Calu3 (cell line): ENCODE results near the gene ATG7. TPM values are rescaled to one million over a fixed set of nuclear protein-coding genes. Genes with fewer than 3 reads are reported as not detected.
"Not testable (repeated sequence)": the region's sequence is repeated elsewhere in the genome, so short reads cannot be mapped to it uniquely, and the experiment has no call there.

Source experiments
- BruUV-seq: library from RNA; stranded (reverse); fragments of 400-500 nt; replicated peaks from 2 replicates; lab custom pipeline; 2021; lab: Mats Ljungman, UMichigan
- CTCF ChIA-PET: fragments of 300-600 bp; sonication (Branson Sonifier 250); formaldehyde crosslinking; loops from one replicate; lab custom pipeline; 2022; ENCODE audit warnings: antibody characterized with exemption; lab: Charles Lee
- DNase-seq: peaks from one replicate; pipeline ENCODE4 v3.0.0; 2022
- H3K27ac Mint-ChIP-seq: one replicate; pipeline ENCODE4 v1.8.0; 2022; ENCODE audit warnings: mixed read lengths; ENCODE audit not compliant: unreplicated experiment
- H3K27me3 Mint-ChIP-seq: one replicate; pipeline ENCODE4 v1.8.0; 2022; ENCODE audit warnings: mixed read lengths; ENCODE audit not compliant: unreplicated experiment
- H3K36me3 Mint-ChIP-seq: one replicate; pipeline ENCODE4 v1.8.0; 2022; ENCODE audit warnings: mild to moderate bottlenecking, moderate library complexity, mixed read lengths; ENCODE audit not compliant: insufficient read depth, unreplicated experiment
- H3K4me1 Mint-ChIP-seq: one replicate; pipeline ENCODE4 v1.8.0; 2022; ENCODE audit warnings: mild to moderate bottlenecking, low read depth, mixed read lengths; ENCODE audit not compliant: unreplicated experiment
- H3K4me3 Mint-ChIP-seq: one replicate; pipeline ENCODE4 v1.8.0; 2022; ENCODE audit warnings: mild to moderate bottlenecking, low read depth, moderate library complexity, mixed read lengths; ENCODE audit not compliant: unreplicated experiment
- H3K9me3 Mint-ChIP-seq: one replicate; pipeline ENCODE4 v1.8.0; 2022; ENCODE audit warnings: low read depth, mixed read lengths; ENCODE audit not compliant: unreplicated experiment
- intact Hi-C: fragments of 100-400 bp; cut with micrococcal nuclease; formaldehyde crosslinking; loops from one replicate; pipeline ENCODE4 v1.10.0; 2022; ENCODE audit not compliant: unreplicated experiment
- total RNA-seq: library from RNA; stranded (reverse); gene quantifications from 2 replicates; pipeline ENCODE4 v1.2.3, GENCODE V29; 2022
- TF ChIP-seq, protein P1 (sequence below): fragments of 200-600 bp; IDR thresholded peaks from one replicate; pipeline ENCODE4 v1.8.0; 2022; ENCODE audit warnings: antibody characterized with exemption; ENCODE audit not compliant: unreplicated experiment

The ATG7 gene
- total RNA-seq, 1 experiment from 2014 or later: 37.3 TPM

DNA sequence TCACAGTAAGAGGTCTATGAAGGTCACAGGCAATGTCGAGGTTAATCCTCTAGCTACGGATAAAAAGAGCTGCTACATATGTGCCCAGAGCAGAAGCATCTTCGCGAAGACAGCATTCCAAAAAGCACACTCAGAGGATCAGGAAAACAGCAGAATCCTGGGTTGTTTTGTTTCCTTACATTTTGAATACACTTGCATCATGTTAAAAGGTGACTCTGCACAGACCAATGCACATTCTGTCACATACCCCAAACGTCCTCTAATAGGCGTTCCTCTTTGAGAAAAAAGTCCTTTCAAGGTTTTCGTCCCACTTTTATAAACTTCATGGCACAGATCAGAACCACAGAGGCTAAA, 318.8 kb downstream of the ATG7 start:
- TF ChIP-seq, protein P1, sequence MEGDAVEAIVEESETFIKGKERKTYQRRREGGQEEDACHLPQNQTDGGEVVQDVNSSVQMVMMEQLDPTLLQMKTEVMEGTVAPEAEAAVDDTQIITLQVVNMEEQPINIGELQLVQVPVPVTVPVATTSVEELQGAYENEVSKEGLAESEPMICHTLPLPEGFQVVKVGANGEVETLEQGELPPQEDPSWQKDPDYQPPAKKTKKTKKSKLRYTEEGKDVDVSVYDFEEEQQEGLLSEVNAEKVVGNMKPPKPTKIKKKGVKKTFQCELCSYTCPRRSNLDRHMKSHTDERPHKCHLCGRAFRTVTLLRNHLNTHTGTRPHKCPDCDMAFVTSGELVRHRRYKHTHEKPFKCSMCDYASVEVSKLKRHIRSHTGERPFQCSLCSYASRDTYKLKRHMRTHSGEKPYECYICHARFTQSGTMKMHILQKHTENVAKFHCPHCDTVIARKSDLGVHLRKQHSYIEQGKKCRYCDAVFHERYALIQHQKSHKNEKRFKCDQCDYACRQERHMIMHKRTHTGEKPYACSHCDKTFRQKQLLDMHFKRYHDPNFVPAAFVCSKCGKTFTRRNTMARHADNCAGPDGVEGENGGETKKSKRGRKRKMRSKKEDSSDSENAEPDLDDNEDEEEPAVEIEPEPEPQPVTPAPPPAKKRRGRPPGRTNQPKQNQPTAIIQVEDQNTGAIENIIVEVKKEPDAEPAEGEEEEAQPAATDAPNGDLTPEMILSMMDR: no peak
- Mint-ChIP-seq H3K4me1 (peaks cover 61% of the 10 kb centered on the region), H3K27me3 (no peaks in the 10 kb centered on the region), H3K27ac (peak overlapping the region; percentile 50), H3K9me3 (no peaks in the 10 kb centered on the region), H3K4me3 (peak overlapping the region; percentile 52), H3K36me3 (no peaks in the 10 kb centered on the region)
- intact Hi-C loops: loop anchor here (1.0 kb wide), 1 partner anchor 9 kb away; no protein-coding TSS in a partner anchor
- CTCF ChIA-PET: interaction anchor here (1.4 to 1.5 kb wide), 2 partner anchors 10 to 23 kb away, joined by 4 to 11 read pairs; no protein-coding TSS in a partner anchor
- BruUV-seq: TSS peak; percentile 60
- no peak for DNase-seq

GRCh38 chr3:11591391-11592282, 319.4 kb downstream of the ATG7 start:
- DNase-seq: peak; percentile 72
- TF ChIP-seq, protein P1: no peak
- intact Hi-C loops: loop anchor here (1.0 kb wide), 1 partner anchor 9 kb away; no protein-coding TSS in a partner anchor
- H3K9me3 Mint-ChIP-seq: no peaks in the 10 kb centered on the region
- no TSS peak for BruUV-seq
- no peaks in the 10 kb centered on the region for H3K36me3 Mint-ChIP-seq
- peak overlapping the region; percentile 50 for H3K27ac Mint-ChIP-seq
- CTCF ChIA-PET: interaction anchor here (0.6 to 1.5 kb wide), 3 partner anchors 11 to 1218 kb away, joined by 4 to 11 read pairs (median 4); no protein-coding TSS in a partner anchor
- H3K4me1 Mint-ChIP-seq: peaks cover 60% of the 10 kb centered on the region
- H3K4me3 Mint-ChIP-seq: peak overlapping the region; percentile 52
- H3K27me3 Mint-ChIP-seq: no peaks in the 10 kb centered on the region

DNA sequence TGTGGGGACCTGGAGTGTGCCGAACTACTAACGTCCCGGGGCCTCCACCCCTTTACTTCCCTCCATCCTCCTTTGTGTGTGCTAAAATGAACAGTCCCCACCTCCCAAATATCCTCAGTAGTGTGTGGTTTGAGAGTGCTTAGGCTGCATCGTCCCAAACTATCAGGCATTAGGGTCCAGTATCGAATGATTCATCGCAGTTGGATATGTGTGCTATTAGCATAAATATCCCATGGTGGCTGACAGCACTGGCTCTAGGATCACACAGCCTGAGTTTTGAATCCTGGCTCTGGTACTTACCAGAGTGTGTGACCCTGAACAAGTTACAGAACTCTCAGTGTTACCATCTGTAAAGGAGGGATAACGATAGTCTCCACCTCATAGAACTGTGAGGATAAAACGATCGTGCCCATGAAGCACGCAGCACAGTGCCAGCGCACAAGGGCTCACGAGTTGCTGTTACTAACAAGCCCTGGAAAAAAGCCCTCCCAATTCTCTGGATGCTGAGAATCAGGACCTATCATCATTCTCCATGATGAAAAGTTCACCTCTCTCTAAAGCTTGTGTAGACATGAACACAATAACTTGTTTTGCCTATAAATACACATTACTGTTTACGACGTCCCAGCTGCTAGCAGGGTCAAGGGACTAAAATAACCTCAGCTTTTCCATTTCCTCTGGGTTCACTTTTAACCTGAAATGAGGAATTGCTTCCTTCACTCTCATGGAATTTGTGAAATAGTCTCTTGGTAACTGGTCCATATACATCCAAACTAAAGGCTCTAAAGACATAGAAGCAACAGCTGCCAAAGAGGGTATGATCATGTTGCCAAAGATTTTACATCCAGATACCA, 320.5 kb downstream of the ATG7 start:
- TF ChIP-seq, protein P1: no peak
- Mint-ChIP-seq H3K4me3 (peak overlapping the region; percentile 37), H3K9me3 (no peaks in the 10 kb centered on the region), H3K27me3 (no peaks in the 10 kb centered on the region), H3K4me1 (peaks cover 57% of the 10 kb centered on the region), H3K27ac (peak overlapping the region; percentile 77), H3K36me3 (no peaks in the 10 kb centered on the region)
- CTCF ChIA-PET: interaction anchor here (1.5 kb wide), 1 partner anchor 12 kb away, joined by 4 read pairs; no protein-coding TSS in a partner anchor
- no peak for DNase-seq
- intact Hi-C loops: no loop called here
- no TSS peak for BruUV-seq

GRCh38 chr3:11593318-11594034, 321.3 kb downstream of the ATG7 start:
- TF ChIP-seq, protein P1: no peak
- Mint-ChIP-seq H3K36me3 (no peaks in the 10 kb centered on the region), H3K27ac (peak overlapping the region; percentile 7), H3K4me1 (peaks cover 52% of the 10 kb centered on the region), H3K4me3 (no peak overlapping the region), H3K9me3 (no peaks in the 10 kb centered on the region), H3K27me3 (no peaks in the 10 kb centered on the region)
- no TSS peak for BruUV-seq
- CTCF ChIA-PET: no interaction called here
- DNase-seq: no peak
- intact Hi-C loops: no loop called here

- H3K36me3 Mint-ChIP-seq, DNase-seq, H3K27ac Mint-ChIP-seq, CTCF ChIA-PET, H3K4me3 Mint-ChIP-seq, H3K9me3 Mint-ChIP-seq, H3K27me3 Mint-ChIP-seq, BruUV-seq, intact Hi-C loops: not testable (repeated sequence)
- peaks cover 44% of the 10 kb centered on the region for H3K4me1 Mint-ChIP-seq
Observed at GRCh38 chr3:11595024-11595423, 322.8 kb downstream of the ATG7 start.
